ACC112 (cell line): ENCODE data around the gene APOA4.

Experiments used
- H2AFZ ChIP-seq: fragments of 200-600 bp; sonication (generic); one replicate; pipeline ENCODE4 v1.6.0; 2017; ENCODE audit warnings: antibody characterized with exemption, low read length; ENCODE audit not compliant: unreplicated experiment
- H3K27ac ChIP-seq: fragments of 200-600 bp; sonication (generic); 2 replicates; pipeline ENCODE4 v1.5.1; 2014; ENCODE audit warnings: low read depth, mild to moderate bottlenecking, antibody characterized with exemption, low read length, moderate library complexity
- H3K27me3 ChIP-seq: fragments of 200-600 bp; sonication (generic); 2 replicates; pipeline ENCODE4 v1.6.1; 2014; ENCODE audit warnings: mild to moderate bottlenecking, antibody characterized with exemption, low read length, moderate library complexity, mixed read lengths; ENCODE audit not compliant: insufficient read depth
- H3K36me3 ChIP-seq: fragments of 200-600 bp; sonication (generic); 2 replicates; pipeline ENCODE4 v1.6.1; 2016; ENCODE audit warnings: mild to moderate bottlenecking, antibody characterized with exemption, low read length, moderate library complexity, mixed read lengths; ENCODE audit not compliant: insufficient read depth
- H3K4me1 ChIP-seq: fragments of 200-600 bp; sonication (generic); one replicate; pipeline ENCODE4 v1.6.1; 2016; ENCODE audit warnings: low read length, mixed read lengths; ENCODE audit not compliant: insufficient read depth, unreplicated experiment, control insufficient read depth
- H3K4me3 ChIP-seq: fragments of 200-600 bp; sonication (generic); 2 replicates; pipeline ENCODE4 v1.5.1; 2014; ENCODE audit warnings: mild to moderate bottlenecking, low read depth, low read length
- H3K79me2 ChIP-seq: fragments of 200-600 bp; sonication (generic); one replicate; pipeline ENCODE4 v1.6.0; 2016; ENCODE audit warnings: low read length; ENCODE audit not compliant: control insufficient read depth, unreplicated experiment, insufficient read depth

Gene APOA4

GRCh38 chr11:116830184-116830912 lies 7.2 kb upstream of the APOA4 start:
- no peaks in the 10 kb centered on the region for H3K36me3 ChIP-seq
- no peak overlapping the region for H3K4me3 ChIP-seq
- H3K27me3 ChIP-seq = no peaks in the 10 kb centered on the region
- no peak overlapping the region for H3K27ac ChIP-seq
- peaks cover 22% of the 10 kb centered on the region for H3K4me1 ChIP-seq
- H3K79me2 ChIP-seq = no peaks in the 10 kb centered on the region
- H2AFZ ChIP-seq = no peak overlapping the region

- peak within 1 kb of the TSS; percentile 1 for H2AFZ ChIP-seq
Observed at GRCh38 chr11:116829525-116830183, 6.5 kb upstream of the APOA4 start, which contains the start of gene APOC3. Gene APOC3, plus strand, starts transcription at chr11:116829907. Its CDS starts 676 bp downstream, at chr11:116830583.

GRCh38 chr11:116828632-116829524 lies 5.8 kb upstream of the APOA4 start:
- Histone ChIP-seq H3K79me2 (no peaks in the 10 kb centered on the region), H3K27ac (no peak overlapping the region), H3K4me1 (peaks cover 15% of the 10 kb centered on the region), H3K36me3 (no peaks in the 10 kb centered on the region), H2AFZ (peak overlapping the region; percentile 1), H3K4me3 (no peak overlapping the region), H3K27me3 (no peaks in the 10 kb centered on the region)

More at GRCh38 chr11:116829525-116830183, 6.5 kb upstream of the APOA4 start, which contains the start of gene APOC3:
- no peaks in the 10 kb centered on the region for H3K27me3 ChIP-seq
- H3K79me2 ChIP-seq = no peaks in the 10 kb centered on the region
- H3K27ac ChIP-seq = no peak within 1 kb of the TSS
- peaks cover 15% of the 10 kb centered on the region for H3K4me1 ChIP-seq
- no peaks in the 10 kb centered on the region for H3K36me3 ChIP-seq
- no peak within 1 kb of the TSS for H3K4me3 ChIP-seq

GRCh38 chr11:116827461-116827860 lies 4.4 kb upstream of the APOA4 start:
- Histone ChIP-seq H2AFZ (no peak overlapping the region), H3K4me3 (no peak overlapping the region), H3K27ac (no peak overlapping the region), H3K79me2 (no peaks in the 10 kb centered on the region), H3K27me3 (no peaks in the 10 kb centered on the region), H3K4me1 (peaks cover 15% of the 10 kb centered on the region), H3K36me3 (no peaks in the 10 kb centered on the region)

- Histone ChIP-seq H3K4me1 (peaks cover 15% of the 10 kb centered on the region), H3K4me3 (no peak overlapping the region), H3K27ac (no peak overlapping the region), H3K79me2 (no peaks in the 10 kb centered on the region), H3K27me3 (no peaks in the 10 kb centered on the region), H2AFZ (no peak overlapping the region), H3K36me3 (no peaks in the 10 kb centered on the region)
Observed at GRCh38 chr11:116826751-116827431, 3.8 kb upstream of the APOA4 start.

- Histone ChIP-seq H3K27ac (no peak overlapping the region), H3K79me2 (no peaks in the 10 kb centered on the region), H3K4me3 (no peak overlapping the region), H3K36me3 (no peaks in the 10 kb centered on the region), H3K27me3 (no peaks in the 10 kb centered on the region), H2AFZ (no peak overlapping the region), H3K4me1 (peaks cover 15% of the 10 kb centered on the region)
Observed at GRCh38 chr11:116825854-116826750, 3.0 kb upstream of the APOA4 start.

- H2AFZ ChIP-seq = no peak overlapping the region
- H3K79me2 ChIP-seq = no peaks in the 10 kb centered on the region
- no peaks in the 10 kb centered on the region for H3K27me3 ChIP-seq
- no peaks in the 10 kb centered on the region for H3K36me3 ChIP-seq
- no peak overlapping the region for H3K27ac ChIP-seq
- H3K4me3 ChIP-seq = no peak overlapping the region
- peaks cover 15% of the 10 kb centered on the region for H3K4me1 ChIP-seq
Observed at GRCh38 chr11:116825434-116825833, 2.3 kb upstream of the APOA4 start.

- no peak overlapping the region for H2AFZ ChIP-seq
- no peaks in the 10 kb centered on the region for H3K4me1 ChIP-seq
- no peaks in the 10 kb centered on the region for H3K36me3 ChIP-seq
- H3K27ac ChIP-seq = no peak overlapping the region
- no peaks in the 10 kb centered on the region for H3K27me3 ChIP-seq
- no peaks in the 10 kb centered on the region for H3K79me2 ChIP-seq
- no peak overlapping the region for H3K4me3 ChIP-seq
Observed at GRCh38 chr11:116822575-116822974, 529 bp downstream of the APOA4 start.

GRCh38 chr11:116821050-116821918 lies 1.8 kb downstream of the APOA4 start:
- no peak overlapping the region for H3K27ac ChIP-seq
- no peaks in the 10 kb centered on the region for H3K27me3 ChIP-seq
- no peak overlapping the region for H3K4me3 ChIP-seq
- no peaks in the 10 kb centered on the region for H3K4me1 ChIP-seq
- no peak overlapping the region for H2AFZ ChIP-seq
- H3K79me2 ChIP-seq = no peaks in the 10 kb centered on the region
- H3K36me3 ChIP-seq = no peaks in the 10 kb centered on the region
